NB4 (cell line): ENCODE results near the gene FTSJ3.

ENCODE experiments used
- DNase-seq: peaks from one replicate; pipeline ENCODE4 v3.0.0; 2010; ENCODE audit warnings: low read depth
- H3K4me3 ChIP-seq: one replicate; pipeline ENCODE4 v1.5.1; 2011; ENCODE audit warnings: mild to moderate bottlenecking, low read depth, low read length, moderate library complexity
- MAX ChIP-seq: IDR thresholded peaks from 2 replicates; pipeline ENCODE4 v1.6.1; 2011; ENCODE audit warnings: low read depth, low read length
- MYC ChIP-seq: IDR thresholded peaks from 2 replicates; pipeline ENCODE4 v1.6.1; 2011; ENCODE audit warnings: low read depth, low read length
- POLR2A ChIP-seq: IDR thresholded peaks from 2 replicates; pipeline ENCODE4 v1.6.1; 2011; ENCODE audit warnings: mild to moderate bottlenecking; ENCODE audit not compliant: insufficient read length; ENCODE audit errors: extremely low read depth
- TF ChIP-seq, protein P1 (sequence below): IDR thresholded peaks from one replicate; pipeline ENCODE4 v1.5.1; 2012; ENCODE audit warnings: low read depth, low read length

The FTSJ3 gene

DNA sequence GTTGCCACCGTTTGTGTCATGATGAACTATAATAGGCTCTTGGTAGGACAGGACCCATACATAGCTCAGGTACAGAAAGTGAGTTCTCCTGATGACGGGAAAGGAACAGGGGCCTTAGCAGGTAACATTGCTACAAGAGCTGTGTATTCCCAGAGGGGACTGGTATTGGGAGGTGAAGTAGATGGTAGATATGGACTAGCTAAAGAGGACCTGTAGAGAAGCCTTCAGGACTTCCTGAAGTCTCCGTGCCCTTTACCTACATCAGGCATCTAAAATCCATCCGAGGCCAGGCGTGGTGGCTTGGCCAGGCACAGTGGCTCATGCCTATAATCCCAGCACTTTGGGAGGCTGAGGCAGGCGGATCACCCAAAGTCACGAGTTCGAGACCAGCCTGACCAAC lies 27.7 kb upstream of the FTSJ3 start:
- H3K4me3 ChIP-seq = no peak overlapping the region
- no peak for DNase-seq
- TF ChIP-seq, protein P1, sequence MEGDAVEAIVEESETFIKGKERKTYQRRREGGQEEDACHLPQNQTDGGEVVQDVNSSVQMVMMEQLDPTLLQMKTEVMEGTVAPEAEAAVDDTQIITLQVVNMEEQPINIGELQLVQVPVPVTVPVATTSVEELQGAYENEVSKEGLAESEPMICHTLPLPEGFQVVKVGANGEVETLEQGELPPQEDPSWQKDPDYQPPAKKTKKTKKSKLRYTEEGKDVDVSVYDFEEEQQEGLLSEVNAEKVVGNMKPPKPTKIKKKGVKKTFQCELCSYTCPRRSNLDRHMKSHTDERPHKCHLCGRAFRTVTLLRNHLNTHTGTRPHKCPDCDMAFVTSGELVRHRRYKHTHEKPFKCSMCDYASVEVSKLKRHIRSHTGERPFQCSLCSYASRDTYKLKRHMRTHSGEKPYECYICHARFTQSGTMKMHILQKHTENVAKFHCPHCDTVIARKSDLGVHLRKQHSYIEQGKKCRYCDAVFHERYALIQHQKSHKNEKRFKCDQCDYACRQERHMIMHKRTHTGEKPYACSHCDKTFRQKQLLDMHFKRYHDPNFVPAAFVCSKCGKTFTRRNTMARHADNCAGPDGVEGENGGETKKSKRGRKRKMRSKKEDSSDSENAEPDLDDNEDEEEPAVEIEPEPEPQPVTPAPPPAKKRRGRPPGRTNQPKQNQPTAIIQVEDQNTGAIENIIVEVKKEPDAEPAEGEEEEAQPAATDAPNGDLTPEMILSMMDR = no peak
- TF ChIP-seq MAX (no peak), MYC (no peak), POLR2A (no peak)

DNA sequence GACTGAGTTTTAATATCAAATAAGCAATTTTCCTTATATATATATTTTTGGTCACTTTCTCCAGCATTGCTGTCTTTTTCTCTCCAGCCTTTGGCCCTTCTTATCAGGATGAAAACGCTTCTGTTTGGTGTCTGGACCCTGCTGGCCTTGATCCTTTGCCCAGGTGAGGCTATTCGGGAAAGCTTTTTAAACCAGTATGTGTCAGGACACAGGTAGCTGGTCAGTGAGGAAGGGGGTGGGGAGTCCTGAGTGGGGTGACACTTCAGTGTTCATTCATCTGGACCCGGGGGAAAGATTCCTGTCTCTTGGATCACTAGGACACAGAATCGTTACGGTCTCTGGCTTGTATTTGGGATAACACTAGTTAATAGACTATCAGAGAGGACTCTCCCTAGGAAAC lies 27.2 kb upstream of the FTSJ3 start:
- no peak for DNase-seq
- H3K4me3 ChIP-seq = no peak overlapping the region
- TF ChIP-seq MYC = no peak
- TF ChIP-seq MAX = no peak
- no peak for TF ChIP-seq POLR2A
- TF ChIP-seq, protein P1 = no peak

DNA sequence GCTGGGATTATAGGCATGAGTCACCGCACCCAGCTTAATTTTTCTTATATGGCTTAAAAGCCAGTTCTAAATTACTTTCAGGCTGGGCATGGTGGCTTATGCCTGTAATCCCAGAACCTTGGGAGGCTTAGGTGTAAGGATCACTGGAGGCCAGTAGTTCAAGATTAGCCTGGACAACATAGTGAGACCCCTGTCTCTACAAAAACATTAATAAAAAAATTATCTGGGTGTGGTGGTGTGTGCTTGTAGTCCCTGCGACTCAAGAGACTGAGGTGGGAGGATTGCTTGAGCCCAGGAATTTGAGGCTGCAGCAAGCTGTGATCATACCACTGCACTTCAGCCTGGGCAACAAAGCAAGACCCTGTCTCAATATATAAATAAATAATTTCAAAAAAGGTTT lies 25.8 kb upstream of the FTSJ3 start:
- TF ChIP-seq POLR2A = no peak
- TF ChIP-seq, protein P1 = no peak
- no peak for TF ChIP-seq MYC
- TF ChIP-seq MAX = no peak
- H3K4me3 ChIP-seq = no peak overlapping the region
- DNase-seq = no peak

DNA sequence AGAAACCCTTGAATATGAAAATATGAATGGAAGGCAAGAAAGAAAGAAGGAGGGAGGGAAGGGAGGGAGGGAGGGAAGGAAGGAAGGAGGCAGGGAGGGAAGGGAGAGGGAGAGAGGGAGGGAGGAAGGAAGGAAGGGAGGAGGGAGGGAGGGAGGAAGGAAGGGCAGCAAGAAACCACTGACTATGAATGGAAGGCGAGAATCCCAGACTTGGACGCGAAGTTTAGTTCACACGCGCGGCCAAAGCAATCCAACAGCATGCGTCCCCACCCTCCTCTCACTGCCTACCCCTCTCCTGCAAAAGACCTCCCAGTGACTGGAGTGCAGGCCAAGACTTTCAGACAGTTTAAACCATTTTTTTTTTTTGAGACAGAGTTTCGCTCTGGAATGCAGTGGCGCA lies 22.9 kb upstream of the FTSJ3 start:
- TF ChIP-seq, protein P1 = no peak
- no peak for TF ChIP-seq POLR2A
- TF ChIP-seq MYC = no peak
- TF ChIP-seq MAX = no peak
- H3K4me3 ChIP-seq = no peak overlapping the region
- no peak for DNase-seq

DNA sequence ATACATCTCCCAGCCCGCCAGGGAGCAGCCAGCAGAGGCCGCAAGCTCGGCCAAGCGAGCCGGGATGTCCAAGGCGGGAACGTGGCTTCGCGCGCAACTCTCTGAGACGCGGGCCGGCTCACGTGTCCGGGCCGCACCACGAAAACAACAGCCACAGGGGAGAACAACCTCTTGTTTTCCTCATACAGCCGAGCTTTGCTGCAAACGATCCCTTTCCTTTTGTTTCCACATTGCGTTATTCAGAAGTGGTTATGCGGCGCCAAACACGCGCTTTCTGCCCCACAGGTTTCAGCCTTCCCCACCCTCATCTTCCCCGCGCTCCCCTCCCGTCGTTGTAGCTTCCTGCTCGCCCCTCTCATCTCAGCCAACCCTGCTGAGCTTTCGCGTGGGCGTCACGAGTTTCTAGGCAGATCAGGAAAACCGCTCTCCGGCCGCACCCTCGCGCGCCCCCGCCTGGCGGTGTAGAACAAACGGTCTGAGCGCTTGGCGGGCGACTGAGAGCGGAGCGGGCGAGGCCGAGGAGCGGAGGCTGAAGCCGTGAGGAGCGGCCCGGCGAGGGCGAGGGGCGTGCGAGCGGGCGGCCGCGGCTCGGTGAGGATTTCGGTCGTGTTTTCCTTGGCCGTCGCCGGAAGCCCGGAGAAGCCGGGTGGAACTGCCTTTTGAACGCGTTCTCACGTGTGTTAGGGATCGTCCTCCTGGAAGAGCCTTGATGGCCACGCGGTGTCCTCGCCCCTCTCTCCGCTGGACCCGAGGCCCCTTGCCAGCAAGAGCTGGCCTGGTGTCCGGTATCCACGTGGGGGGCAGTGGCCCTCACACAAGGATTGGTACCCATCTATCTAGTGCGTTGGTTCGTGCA lies 21.6 kb upstream of the FTSJ3 start:
- peak; percentile 43 for DNase-seq
- TF ChIP-seq MYC = no peak
- TF ChIP-seq POLR2A = no peak
- TF ChIP-seq, protein P1 = no peak
- no peak for TF ChIP-seq MAX
- no peak overlapping the region for H3K4me3 ChIP-seq
